NB4 (cell line): ENCODE measurements around the gene PMEL.

Experiments
- DNase-seq: peaks from one replicate; pipeline ENCODE4 v3.0.0; 2010; ENCODE audit warnings: low read depth
- H3K4me3 ChIP-seq: one replicate; pipeline ENCODE4 v1.5.1; 2011; ENCODE audit warnings: mild to moderate bottlenecking, low read depth, low read length, moderate library complexity
- MYC ChIP-seq: IDR thresholded peaks from 2 replicates; pipeline ENCODE4 v1.6.1; 2011; ENCODE audit warnings: low read depth, low read length
- POLR2A ChIP-seq: IDR thresholded peaks from 2 replicates; pipeline ENCODE4 v1.6.1; 2011; ENCODE audit warnings: mild to moderate bottlenecking; ENCODE audit not compliant: insufficient read length; ENCODE audit errors: extremely low read depth
- TF ChIP-seq, protein P1 (sequence below): IDR thresholded peaks from one replicate; pipeline ENCODE4 v1.5.1; 2012; ENCODE audit warnings: low read depth, low read length
- TF ChIP-seq, protein P2 (sequence below): IDR thresholded peaks from 2 replicates; pipeline ENCODE4 v1.6.1; 2011; ENCODE audit warnings: low read depth, low read length

The PMEL gene

DNA sequence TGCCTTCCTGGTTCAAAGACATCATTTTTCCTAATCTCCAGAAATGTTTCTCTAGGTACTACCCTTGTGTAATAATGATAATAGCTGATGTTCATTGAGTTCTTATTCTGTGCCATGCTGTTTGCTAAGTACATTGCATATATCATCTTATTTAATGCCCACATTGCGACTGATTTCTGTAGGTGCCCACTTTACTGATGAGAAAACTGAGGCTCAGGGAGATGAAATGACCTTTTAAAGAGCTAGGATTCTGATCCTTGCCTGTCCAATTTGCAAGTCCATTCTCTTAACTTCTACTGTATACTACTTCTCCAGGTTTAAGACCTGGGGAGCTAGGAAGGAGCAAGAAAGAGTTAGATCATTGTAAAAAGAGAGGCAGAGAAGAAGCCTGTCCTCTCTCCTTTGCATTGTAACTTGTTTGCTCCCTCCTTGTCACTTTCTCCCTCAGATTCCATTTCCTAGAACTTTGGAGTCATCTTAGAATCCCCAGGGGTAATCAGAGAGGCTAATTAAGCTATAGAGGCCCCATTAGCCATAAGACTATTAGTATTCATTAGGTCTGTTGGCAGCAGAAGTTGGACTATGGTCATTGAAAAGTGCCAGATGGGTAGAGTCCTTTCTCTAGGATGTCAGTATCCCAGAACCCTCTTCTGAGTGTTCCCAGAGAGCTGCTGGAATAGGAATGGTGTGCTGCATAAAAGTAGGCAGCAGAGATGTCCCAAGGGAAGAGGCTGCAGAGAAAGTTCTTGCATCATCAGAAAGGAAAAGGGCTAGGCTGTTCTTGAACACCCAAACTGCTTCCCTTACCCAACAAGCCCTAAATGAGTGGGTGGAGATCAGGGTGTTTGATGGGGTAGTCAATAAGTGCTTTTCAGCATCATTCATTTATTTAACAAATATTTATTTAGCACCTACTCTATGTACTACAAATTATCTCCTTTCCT is 31.8 kb downstream of the PMEL start:
- no peak overlapping the region for H3K4me3 ChIP-seq
- peak; percentile 54 for DNase-seq
- TF ChIP-seq, protein P1, sequence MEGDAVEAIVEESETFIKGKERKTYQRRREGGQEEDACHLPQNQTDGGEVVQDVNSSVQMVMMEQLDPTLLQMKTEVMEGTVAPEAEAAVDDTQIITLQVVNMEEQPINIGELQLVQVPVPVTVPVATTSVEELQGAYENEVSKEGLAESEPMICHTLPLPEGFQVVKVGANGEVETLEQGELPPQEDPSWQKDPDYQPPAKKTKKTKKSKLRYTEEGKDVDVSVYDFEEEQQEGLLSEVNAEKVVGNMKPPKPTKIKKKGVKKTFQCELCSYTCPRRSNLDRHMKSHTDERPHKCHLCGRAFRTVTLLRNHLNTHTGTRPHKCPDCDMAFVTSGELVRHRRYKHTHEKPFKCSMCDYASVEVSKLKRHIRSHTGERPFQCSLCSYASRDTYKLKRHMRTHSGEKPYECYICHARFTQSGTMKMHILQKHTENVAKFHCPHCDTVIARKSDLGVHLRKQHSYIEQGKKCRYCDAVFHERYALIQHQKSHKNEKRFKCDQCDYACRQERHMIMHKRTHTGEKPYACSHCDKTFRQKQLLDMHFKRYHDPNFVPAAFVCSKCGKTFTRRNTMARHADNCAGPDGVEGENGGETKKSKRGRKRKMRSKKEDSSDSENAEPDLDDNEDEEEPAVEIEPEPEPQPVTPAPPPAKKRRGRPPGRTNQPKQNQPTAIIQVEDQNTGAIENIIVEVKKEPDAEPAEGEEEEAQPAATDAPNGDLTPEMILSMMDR: no peak
- TF ChIP-seq MYC: no peak

DNA sequence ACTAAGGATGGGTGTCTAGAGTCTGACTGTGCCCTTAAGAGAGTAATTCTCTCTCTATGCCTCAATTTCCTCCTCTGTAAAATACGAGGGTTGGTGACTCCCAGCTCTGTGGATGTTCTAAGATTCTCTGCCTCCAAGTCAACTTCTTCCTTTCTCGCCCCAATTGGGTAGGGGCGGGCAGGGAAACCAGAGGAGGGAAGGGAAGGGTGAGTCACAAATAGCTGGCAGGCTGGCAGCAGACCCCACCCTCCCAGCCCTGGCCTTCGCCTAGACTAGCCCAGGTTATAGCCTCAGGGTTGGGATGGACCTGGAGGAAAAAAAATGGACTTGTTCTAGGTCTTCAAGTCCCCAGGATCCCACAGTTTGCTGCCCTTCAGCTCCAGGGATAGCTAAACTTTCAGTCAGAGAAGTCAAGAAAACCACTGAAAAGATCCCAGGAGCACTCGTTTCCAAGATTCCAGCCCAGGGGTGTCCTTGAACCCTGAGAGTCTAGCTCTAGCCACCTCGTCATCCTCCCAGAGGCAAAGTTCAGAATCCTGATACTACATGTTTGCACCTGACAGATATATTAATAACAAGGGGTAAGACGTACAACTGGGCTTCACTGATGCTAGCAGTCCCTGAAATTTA is 32.6 kb downstream of the PMEL start:
- peak overlapping the region; percentile 65 for H3K4me3 ChIP-seq
- peak; percentile 72 for DNase-seq
- TF ChIP-seq MYC (no peak), POLR2A (no peak)
- TF ChIP-seq, protein P1: no peak
- TF ChIP-seq, protein P2, sequence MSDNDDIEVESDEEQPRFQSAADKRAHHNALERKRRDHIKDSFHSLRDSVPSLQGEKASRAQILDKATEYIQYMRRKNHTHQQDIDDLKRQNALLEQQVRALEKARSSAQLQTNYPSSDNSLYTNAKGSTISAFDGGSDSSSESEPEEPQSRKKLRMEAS: no peak

DNA sequence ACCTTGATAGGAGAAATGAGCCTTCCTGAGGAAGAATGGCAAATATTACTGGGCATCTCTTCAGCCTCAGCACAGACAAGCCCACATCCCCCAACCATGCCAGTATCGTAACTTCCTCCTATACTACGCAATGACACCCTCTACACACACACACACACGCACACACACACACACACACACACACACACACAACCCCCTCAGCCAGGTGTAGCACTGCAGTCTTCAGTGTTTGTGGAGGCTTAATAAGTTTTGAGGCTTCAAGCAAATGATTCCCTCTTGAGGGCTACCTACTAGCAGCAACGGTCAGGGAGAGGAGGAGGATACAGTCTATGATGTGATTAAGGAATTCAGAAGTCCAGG is 33.3 kb downstream of the PMEL start:
- TF ChIP-seq, protein P1: no peak
- no peak for TF ChIP-seq POLR2A
- TF ChIP-seq, protein P2: 0 out of 2 replicates have a peak, but pooled peaks have one; percentile 26
- H3K4me3 ChIP-seq: peak overlapping the region; percentile 65
- peak; percentile 76 for DNase-seq

DNA sequence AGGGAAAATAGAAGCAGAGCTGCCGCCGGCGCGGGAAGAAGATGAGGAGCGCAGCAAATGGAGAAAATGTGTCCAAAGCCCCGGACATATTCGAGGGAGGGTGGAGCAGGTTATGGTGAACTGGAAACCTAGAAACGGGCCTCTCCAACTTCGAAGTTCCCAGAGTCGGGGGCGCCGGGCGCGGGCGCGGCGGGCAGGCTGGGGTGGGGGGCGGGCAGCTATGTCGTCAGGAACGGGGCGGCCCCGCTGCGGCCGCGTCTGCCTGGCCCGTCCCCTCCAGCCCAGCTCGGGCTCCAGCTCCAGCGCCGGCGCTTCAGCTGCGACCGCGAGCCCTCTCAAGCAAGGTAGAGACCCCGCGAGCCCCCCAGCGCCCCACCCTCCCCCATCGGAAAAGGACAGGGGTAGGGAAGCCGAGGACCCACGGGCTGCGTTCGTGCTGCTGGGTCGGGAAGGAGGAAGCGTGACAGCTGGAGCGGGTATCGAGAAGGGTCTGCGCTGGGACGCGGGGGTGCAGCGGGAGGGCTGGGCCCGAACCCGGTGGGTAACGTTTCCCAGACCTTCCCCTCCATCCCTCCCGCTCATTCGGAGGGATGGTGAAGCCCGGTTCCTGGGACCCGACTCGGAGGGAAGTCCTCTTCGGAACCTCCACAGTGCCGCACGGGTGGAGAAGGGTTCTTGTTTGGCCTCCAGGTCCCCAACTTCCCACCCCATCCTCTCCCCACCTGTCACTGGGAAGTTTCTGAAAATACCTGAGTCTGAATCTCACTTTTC is 33.9 kb downstream of the PMEL start:
- DNase-seq: peak; percentile 65
- TF ChIP-seq MYC (no peak), POLR2A (peak; percentile 19)
- TF ChIP-seq, protein P1: no peak
- TF ChIP-seq, protein P2: no peak

DNA sequence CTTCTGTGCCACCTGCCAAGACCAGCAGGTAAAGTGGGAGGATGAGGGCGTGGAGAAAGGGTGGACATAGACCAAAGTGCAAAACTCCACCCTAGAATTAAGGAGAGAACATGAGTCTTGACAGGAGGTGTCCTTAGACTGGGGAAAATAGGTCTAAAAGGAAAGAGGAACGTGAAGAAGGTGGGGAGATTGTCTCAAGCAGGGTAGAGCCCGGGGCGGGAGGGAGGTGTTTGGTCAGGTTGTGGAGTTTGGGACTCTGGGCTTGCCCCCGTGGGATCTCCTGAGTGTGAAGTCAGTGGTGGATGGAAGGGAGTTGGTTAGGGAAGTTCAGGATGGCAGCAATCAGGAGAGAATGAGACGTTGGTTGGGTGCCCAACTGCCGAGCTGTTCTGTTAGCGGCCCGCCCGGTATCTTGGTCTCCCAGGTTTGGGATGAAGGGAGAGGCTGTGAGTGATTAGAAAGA is 34.5 kb downstream of the PMEL start:
- peak overlapping the region; percentile 65 for H3K4me3 ChIP-seq
- TF ChIP-seq POLR2A: no peak
- TF ChIP-seq, protein P2: no peak
- TF ChIP-seq MYC: no peak
- TF ChIP-seq, protein P1: no peak
- peak; percentile 31 for DNase-seq

More for the DNA sequence above, 33.9 kb downstream of the PMEL start:
- H3K4me3 ChIP-seq: peak overlapping the region; percentile 65
